Measurements from ENCODE around the gene PHACTR3.
A peak's percentile ranks its signal among the peaks of the same experiment; 100 is the strongest.

PHACTR3 gene

GRCh38 chr20:59748619-59749191, 144.4 kb downstream of the PHACTR3 start:
- DNase-seq (ENCODE audit: low read depth): peak; percentile 99
- TF ChIP-seq CTCF (conservative IDR thresholded peaks at IDR 0.05; ENCODE audit: low read length): no peak
- H3K4me3 ChIP-seq (ENCODE audit: low read length): no peak overlapping the region; the same call in 1 of the 2 replicates

- peak overlapping the region; percentile 3 for H3K4me3 ChIP-seq (ENCODE audit: low read length)
- peak; percentile 91 for DNase-seq (ENCODE audit: low read depth)
- no peak for TF ChIP-seq CTCF (conservative IDR thresholded peaks at IDR 0.05; ENCODE audit: low read length)
Observed at GRCh38 chr20:59749301-59749700, 145.0 kb downstream of the PHACTR3 start.

GRCh38 chr20:59750209-59750840, 146.0 kb downstream of the PHACTR3 start:
- H3K4me3 ChIP-seq (ENCODE audit: low read length): no peak overlapping the region
- no peak for DNase-seq (ENCODE audit: low read depth)
- TF ChIP-seq CTCF (conservative IDR thresholded peaks at IDR 0.05; ENCODE audit: low read length): no peak

DNA sequence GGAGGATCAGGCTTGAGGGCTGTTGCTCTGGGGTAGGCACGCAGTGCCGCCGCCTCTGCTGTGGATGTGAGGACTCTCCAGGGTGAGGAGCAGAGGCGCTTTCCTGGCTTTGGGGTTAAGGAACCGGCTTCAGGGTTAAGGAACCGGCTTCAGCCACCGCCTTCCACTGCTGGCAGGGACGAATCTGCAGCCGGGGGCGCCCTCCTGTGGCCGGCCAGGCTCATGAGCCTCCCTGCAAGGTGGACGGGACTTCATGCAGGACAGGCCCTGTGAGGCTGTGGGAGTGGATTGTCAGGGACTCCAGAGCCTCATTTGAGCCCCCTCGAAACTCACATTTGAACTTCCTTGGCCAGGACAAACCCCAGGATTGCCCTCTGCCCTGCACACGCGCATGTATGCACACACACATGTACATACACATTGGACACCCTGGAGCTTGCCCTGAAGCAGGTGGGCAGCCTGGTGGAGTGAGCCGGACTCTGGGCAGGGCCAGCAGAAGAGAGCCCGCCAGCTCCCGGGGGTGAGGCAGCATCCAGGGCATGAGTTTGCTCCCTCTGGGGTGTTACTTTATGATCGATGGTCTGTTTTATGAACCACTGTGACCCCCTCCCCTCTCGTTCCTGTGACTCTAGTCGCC, 146.9 kb downstream of the PHACTR3 start:
- peak; percentile 79 for DNase-seq (ENCODE audit: low read depth)
- TF ChIP-seq CTCF (conservative IDR thresholded peaks at IDR 0.05; ENCODE audit: low read length): peak; percentile 85
- H3K4me3 ChIP-seq (ENCODE audit: low read length): no peak overlapping the region

DNA sequence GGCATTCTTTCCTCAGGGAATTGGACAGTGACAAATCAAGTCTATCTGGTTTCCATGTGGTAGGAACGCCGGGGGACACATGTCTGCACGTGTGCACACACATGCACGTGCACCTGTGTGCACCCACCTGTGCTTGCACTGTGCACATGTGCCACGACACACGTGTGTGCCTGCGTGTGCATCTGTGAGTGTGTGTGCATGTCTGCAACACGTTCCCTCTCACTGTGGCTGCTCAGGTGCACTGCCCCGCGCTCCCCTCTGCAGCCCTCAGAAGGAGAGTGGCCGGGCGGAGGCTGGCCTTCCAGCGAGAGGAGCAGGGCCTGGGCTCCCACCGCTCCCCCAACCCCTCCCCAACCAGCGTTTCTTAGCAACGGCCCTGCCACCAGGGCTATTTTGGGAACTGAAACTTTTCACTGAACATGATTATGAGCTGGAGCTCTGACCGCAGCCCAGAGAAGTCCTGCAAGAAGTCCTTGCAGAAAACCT, 147.8 kb downstream of the PHACTR3 start:
- no peak overlapping the region for H3K4me3 ChIP-seq (ENCODE audit: low read length)
- no peak for TF ChIP-seq CTCF (conservative IDR thresholded peaks at IDR 0.05; ENCODE audit: low read length)
- DNase-seq (ENCODE audit: low read depth): peak; percentile 11

DNA sequence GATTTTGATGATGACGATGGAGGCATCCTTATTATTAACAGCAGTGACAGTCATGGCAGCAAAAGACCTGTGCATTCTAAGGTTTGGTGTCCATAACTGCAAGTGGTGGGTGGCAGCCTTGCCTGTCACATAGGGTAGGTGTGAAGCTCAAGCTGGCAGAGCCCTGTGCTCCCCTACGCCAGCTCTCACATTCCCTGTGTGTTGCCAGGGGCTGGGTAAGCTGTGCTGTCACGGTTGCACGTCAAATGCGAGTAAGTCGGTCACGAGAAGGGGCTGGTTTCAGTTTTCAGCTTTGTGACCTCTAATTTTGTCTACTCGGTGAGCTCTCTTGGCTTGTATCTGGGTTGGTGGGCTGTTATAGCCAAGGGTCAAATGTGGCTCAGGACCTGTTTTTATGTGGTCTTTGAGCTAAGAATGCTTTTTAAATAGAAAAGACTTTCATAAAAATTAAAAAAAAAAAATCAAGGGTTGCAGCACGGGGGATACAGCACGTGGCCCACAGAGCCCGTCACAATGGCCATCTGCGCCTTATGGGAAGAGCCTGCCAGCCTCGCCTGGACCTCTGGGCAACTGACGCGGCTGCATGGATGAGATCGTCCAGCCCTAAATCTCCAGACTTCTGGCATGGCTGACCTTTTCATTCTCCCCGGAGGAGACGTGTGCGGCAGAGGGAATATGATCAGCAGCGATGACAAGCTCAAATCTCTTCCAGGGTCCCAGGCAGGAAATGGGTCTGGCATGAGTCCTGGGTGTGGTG, 148.5 kb downstream of the PHACTR3 start:
- DNase-seq (ENCODE audit: low read depth): peak; percentile 40
- H3K4me3 ChIP-seq (ENCODE audit: low read length): no peak overlapping the region
- no peak for TF ChIP-seq CTCF (conservative IDR thresholded peaks at IDR 0.05; ENCODE audit: low read length)
